Tibial nerve (tissue), 3 donors: ENCODE results near the gene C10orf71.

Source experiments
- EP300 ChIP-seq, 2 donors: sonication (generic); formaldehyde crosslinking; IDR thresholded peaks; one replicate each; pipeline ENCODE4 v1.6.1; 2017; ENCODE audit warnings: antibody characterized with exemption in 2 of 2, mild to moderate bottlenecking in 1 of 2
- POLR2A ChIP-seq, 2 donors: fragments of 450-650 bp; IDR thresholded peaks; one replicate each; pipeline ENCODE4 v1.6.1; 2017; ENCODE audit warnings: antibody characterized with exemption in 2 of 2, mild to moderate bottlenecking in 2 of 2, moderate library complexity in 2 of 2

- no peak for TF ChIP-seq POLR2A (IDR thresholded peaks at IDR 0.05)
- no peak for TF ChIP-seq EP300 (IDR thresholded peaks at IDR 0.05)
Measured at GRCh38 chr10:49338604-49339003, 39.6 kb downstream of the C10orf71 start.
